Endothelial cell of umbilical vein (primary cell): ENCODE data around the gene INPP5F.

ENCODE experiments used
- EZH2 ChIP-seq: IDR thresholded peaks from 2 replicates; pipeline ENCODE4 v1.6.1; 2012; ENCODE audit warnings: borderline replicate concordance, low read depth, mild to moderate bottlenecking, moderate library complexity, low read length, inconsistent platforms; ENCODE audit not compliant: severe bottlenecking
- FOS ChIP-seq: IDR thresholded peaks from 2 replicates; pipeline ENCODE4 v1.6.1; 2011; ENCODE audit warnings: mild to moderate bottlenecking, low read length, moderate library complexity, borderline replicate concordance; ENCODE audit not compliant: insufficient read depth
- MYC ChIP-seq: IDR thresholded peaks from one replicate; pipeline ENCODE4 v1.6.1; 2011; ENCODE audit warnings: mild to moderate bottlenecking, low read depth, low read length
- POLR2A ChIP-seq: IDR thresholded peaks from 2 replicates; pipeline ENCODE4 v1.6.1; 2012; ENCODE audit warnings: low read depth, mild to moderate bottlenecking, control low read depth, low read length
- POLR2AphosphoS5 ChIP-seq: IDR thresholded peaks from 2 replicates; pipeline ENCODE4 v1.6.1; 2012; ENCODE audit warnings: low read depth, mild to moderate bottlenecking, control low read depth, low read length, moderate library complexity; ENCODE audit not compliant: insufficient read depth
- TF ChIP-seq, protein P1 (sequence below), 2 donors: IDR thresholded peaks; 1 replicate in 1 of 2; 2 replicates in 1 of 2; pipeline ENCODE4 v1.5.1; 2011; ENCODE audit warnings: low read length in 2 of 2, mild to moderate bottlenecking in 2 of 2, moderate library complexity in 2 of 2, control low read depth in 1 of 2, inconsistent platforms in 1 of 2, low read depth in 1 of 2; ENCODE audit not compliant: insufficient read depth in 1 of 2; ENCODE audit errors: extremely low read depth in 1 of 2
- TF ChIP-seq, protein P2 (sequence below): IDR thresholded peaks from 2 replicates; pipeline ENCODE4 v1.6.1; 2011; ENCODE audit not compliant: insufficient read depth, insufficient read length

DNA sequence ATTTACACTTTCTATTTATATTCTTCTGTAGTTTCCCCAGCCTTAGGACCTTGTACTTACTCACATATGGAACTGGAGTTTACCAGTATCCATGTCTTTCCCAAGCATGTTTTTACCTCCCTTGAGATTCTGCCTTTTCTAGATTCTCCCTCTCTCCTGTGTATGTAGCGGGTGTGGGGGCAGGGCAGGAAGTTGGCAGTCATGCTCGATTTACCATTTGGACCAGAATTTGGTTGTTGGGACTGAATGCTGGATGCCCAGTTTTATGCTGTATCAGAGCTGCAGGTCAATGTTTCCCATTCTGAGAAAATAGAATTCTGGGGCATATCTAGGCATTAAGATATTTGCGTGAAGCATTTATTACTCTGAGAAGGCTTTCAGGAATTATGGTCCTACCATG is 14.2 kb downstream of the INPP5F start:
- TF ChIP-seq, protein P1, sequence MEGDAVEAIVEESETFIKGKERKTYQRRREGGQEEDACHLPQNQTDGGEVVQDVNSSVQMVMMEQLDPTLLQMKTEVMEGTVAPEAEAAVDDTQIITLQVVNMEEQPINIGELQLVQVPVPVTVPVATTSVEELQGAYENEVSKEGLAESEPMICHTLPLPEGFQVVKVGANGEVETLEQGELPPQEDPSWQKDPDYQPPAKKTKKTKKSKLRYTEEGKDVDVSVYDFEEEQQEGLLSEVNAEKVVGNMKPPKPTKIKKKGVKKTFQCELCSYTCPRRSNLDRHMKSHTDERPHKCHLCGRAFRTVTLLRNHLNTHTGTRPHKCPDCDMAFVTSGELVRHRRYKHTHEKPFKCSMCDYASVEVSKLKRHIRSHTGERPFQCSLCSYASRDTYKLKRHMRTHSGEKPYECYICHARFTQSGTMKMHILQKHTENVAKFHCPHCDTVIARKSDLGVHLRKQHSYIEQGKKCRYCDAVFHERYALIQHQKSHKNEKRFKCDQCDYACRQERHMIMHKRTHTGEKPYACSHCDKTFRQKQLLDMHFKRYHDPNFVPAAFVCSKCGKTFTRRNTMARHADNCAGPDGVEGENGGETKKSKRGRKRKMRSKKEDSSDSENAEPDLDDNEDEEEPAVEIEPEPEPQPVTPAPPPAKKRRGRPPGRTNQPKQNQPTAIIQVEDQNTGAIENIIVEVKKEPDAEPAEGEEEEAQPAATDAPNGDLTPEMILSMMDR (IDR thresholded peaks at IDR 0.05; ENCODE audit: extremely low read depth in 1 of 2, insufficient read depth in 1 of 2, low read depth in 1 of 2, low read length in 2 of 2), result no peak
- TF ChIP-seq, protein P2, sequence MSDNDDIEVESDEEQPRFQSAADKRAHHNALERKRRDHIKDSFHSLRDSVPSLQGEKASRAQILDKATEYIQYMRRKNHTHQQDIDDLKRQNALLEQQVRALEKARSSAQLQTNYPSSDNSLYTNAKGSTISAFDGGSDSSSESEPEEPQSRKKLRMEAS, result no peak
- no peak for TF ChIP-seq EZH2
- no peak for TF ChIP-seq POLR2A
- no peak for TF ChIP-seq POLR2AphosphoS5
- no peak for TF ChIP-seq FOS
- no peak for TF ChIP-seq MYC
